GM12891 (cell line): ENCODE measurements around the gene GLTP.

ENCODE experiments used
- PAX5 ChIP-seq: IDR thresholded peaks from 2 replicates; pipeline ENCODE4 v1.6.1; 2011; ENCODE audit warnings: low read length, moderate library complexity, mild to moderate bottlenecking; ENCODE audit not compliant: insufficient read depth, severe bottlenecking
- POLR2A ChIP-seq: IDR thresholded peaks from 2 replicates; pipeline ENCODE4 v1.6.1; 2011; ENCODE audit warnings: low read depth, low read length, control low read depth
- POLR2AphosphoS5 ChIP-seq: IDR thresholded peaks from 2 replicates; pipeline ENCODE4 v1.6.1; 2011; ENCODE audit warnings: low read depth, low read length, control low read depth
- POU2F2 ChIP-seq: IDR thresholded peaks from 2 replicates; pipeline ENCODE4 v1.6.1; 2011; ENCODE audit warnings: low read depth, mild to moderate bottlenecking, control low read depth, low read length, moderate library complexity
- SPI1 ChIP-seq: IDR thresholded peaks from 2 replicates; pipeline ENCODE4 v1.6.1; 2011; ENCODE audit warnings: low read depth, low read length, control low read depth
- TAF1 ChIP-seq: IDR thresholded peaks from 2 replicates; pipeline ENCODE4 v1.6.1; 2011; ENCODE audit warnings: low read depth, low read length, control low read depth

DNA sequence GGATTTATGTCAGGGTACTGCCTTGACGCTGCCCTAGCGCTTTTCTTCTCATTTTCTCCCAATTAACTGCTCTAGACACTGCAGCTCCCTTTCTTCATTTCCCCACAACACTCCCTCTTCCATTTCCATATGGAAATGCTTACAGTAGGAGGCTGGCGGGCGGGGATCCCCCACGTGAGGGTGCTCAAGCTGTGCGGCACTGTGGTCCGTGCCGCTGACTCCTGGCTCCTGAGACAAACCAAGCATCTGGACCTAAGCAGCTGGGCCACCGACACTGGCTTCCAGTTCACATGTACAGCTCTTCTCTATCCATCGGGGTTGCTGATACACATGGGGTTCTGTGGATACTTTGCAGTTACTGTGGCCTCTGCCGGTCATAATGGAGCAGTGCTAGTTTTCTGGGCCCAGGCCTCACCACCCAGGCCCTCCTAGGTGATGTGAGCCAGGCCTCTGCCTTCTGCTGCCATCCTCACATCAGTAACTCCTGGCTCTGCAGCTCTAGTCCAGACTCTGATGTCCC lies 40.0 kb upstream of the GLTP start:
- TF ChIP-seq POLR2A (no peak), POLR2AphosphoS5 (no peak), TAF1 (no peak), POU2F2 (no peak), SPI1 (no peak), PAX5 (no peak)
